ENCODE measurements around the gene PDE11A.
"Not testable (repeated sequence)": the region's sequence is repeated elsewhere in the genome, so short reads cannot be mapped to it uniquely, and the experiment has no call there.

Gene PDE11A

GRCh38 chr2:177881008-177881747 lies 191.4 kb downstream of the PDE11A start:
- DNase-seq, result no peak

- DNase-seq, result no peak
These were observed 192.3 kb downstream of the PDE11A start for GRCh38 chr2:177880285-177880684.

GRCh38 chr2:177876950-177877349 lies 195.6 kb downstream of the PDE11A start:
- no peak for DNase-seq

GRCh38 chr2:177874686-177875085 lies 197.9 kb downstream of the PDE11A start:
- no peak for DNase-seq

GRCh38 chr2:177873915-177874314 lies 198.7 kb downstream of the PDE11A start:
- no peak for DNase-seq

- no peak for DNase-seq
These were observed 200.3 kb downstream of the PDE11A start for GRCh38 chr2:177872286-177872685.

- no peak for DNase-seq
These were observed 202.7 kb downstream of the PDE11A start for GRCh38 chr2:177869912-177870311.

- DNase-seq, result no peak
These were observed 203.4 kb downstream of the PDE11A start for GRCh38 chr2:177869209-177869608.

GRCh38 chr2:177868806-177869205 lies 203.8 kb downstream of the PDE11A start:
- DNase-seq, result no peak

GRCh38 chr2:177857538-177857937 lies 215.0 kb downstream of the PDE11A start:
- DNase-seq, result no peak

- no peak for DNase-seq
These were observed 220.2 kb downstream of the PDE11A start for GRCh38 chr2:177852389-177852788.

- no peak for DNase-seq
These were observed 229.4 kb downstream of the PDE11A start for GRCh38 chr2:177843188-177843587.

- no peak for DNase-seq
These were observed 230.3 kb downstream of the PDE11A start for GRCh38 chr2:177842243-177842642.

GRCh38 chr2:177835418-177836204 lies 237.0 kb downstream of the PDE11A start:
- DNase-seq, result not testable (repeated sequence)

GRCh38 chr2:177832611-177833433 lies 239.8 kb downstream of the PDE11A start:
- no peak for DNase-seq

- DNase-seq, result no peak
These were observed 241.6 kb downstream of the PDE11A start for GRCh38 chr2:177830881-177831386.

- DNase-seq, result no peak
These were observed 244.0 kb downstream of the PDE11A start for GRCh38 chr2:177828557-177828956.

GRCh38 chr2:177826897-177827296 lies 245.7 kb downstream of the PDE11A start:
- no peak for DNase-seq

- DNase-seq, result no peak
These were observed 249.6 kb downstream of the PDE11A start for GRCh38 chr2:177822941-177823340.

- no peak for DNase-seq
These were observed 254.2 kb downstream of the PDE11A start for GRCh38 chr2:177818412-177818811.

- DNase-seq, result no peak
These were observed 255.3 kb downstream of the PDE11A start for GRCh38 chr2:177817300-177817699.

- no peak for DNase-seq
These were observed 255.8 kb downstream of the PDE11A start for GRCh38 chr2:177816766-177817165.

All from T-helper 1 cell (primary cell).